SH-SY5Y (cell line): Measurements from ENCODE around the gene MACO1.

Experiments used
- GATA2 ChIP-seq: IDR thresholded peaks from 2 replicates; pipeline ENCODE4 v1.6.1; 2011; ENCODE audit warnings: mild to moderate bottlenecking, low read depth, low read length
- GATA3 ChIP-seq: IDR thresholded peaks from 2 replicates; pipeline ENCODE4 v1.6.1; 2011; ENCODE audit warnings: low read depth, mild to moderate bottlenecking, low read length, moderate library complexity

The MACO1 gene

DNA sequence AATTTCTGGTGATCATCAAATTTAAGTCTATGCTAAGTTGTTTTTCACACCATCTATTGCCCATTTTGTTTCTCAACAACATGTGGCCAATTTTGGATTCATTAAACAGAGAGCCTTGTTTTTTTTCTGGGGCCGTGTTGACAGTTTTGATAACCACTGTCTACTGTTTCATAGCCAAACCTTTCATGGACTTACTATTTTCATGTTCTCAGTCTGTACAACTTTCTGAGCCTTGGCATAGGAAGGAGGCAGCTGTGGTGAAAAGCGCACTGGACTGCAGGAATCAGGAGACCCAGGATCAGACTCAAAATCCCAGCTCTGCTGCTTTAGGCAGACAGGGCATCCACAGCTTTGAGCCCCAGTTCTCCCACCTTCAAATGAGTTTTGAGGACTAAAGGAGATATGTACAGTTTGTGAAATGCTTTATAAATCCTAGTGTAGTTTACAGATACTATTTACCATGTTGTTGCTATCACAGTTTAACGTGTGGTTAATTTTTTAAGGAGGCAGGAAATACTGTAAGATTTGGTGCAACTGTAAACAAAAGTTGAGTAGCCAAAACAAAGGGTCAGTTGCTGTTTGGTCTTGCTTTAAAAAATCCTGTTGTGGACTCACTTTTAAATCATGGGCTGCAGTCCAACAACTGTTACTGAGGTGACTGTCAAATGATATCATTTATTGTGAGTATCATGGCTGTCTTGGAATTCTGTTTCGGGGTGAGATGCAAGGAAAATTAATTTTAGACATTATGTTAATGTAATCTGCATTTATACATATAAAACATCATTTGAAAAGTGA is 2.9 kb downstream of the MACO1 start:
- TF ChIP-seq GATA2 (no peak), GATA3 (no peak)

DNA sequence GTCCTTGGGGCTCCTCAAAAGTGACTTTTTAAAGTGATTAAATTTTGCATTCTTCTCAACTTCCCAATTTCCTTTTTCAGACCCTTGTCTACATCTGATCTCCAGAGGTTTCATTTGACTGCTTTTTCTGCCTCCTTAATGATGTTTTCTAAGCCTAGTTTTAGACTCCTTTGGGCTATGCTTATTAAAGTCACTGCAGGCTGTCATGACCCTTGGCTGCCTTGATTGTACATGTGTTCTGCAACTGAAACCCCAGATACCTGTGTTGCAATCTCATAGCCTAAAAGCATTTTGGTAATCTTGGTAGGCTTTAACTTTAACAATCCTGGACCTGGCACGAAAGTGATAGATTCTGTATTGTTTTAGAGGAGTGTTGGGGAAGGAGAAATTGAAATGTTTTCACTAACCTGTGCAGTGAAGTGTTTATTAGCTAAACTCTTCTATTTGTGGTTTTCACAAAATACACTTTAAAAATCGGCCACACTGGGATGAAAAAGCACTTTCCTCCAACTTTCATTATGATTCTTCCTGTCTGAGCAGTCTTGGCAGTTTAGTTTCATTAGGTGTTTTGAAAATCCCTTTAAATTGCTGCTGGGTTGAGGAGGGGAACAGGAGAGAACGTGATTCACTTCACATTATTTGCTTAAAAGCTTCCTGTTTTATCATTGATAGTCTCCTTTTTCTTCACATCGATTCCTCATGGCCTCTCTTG is 4.9 kb downstream of the MACO1 start:
- TF ChIP-seq GATA3 = no peak
- TF ChIP-seq GATA2 = no peak

- TF ChIP-seq GATA3 = no peak
- no peak for TF ChIP-seq GATA2
Measured at GRCh38 chr1:25437672-25438071, 7.0 kb downstream of the MACO1 start.

- no peak for TF ChIP-seq GATA3
- TF ChIP-seq GATA2 = no peak
Measured at GRCh38 chr1:25439287-25439686, 8.6 kb downstream of the MACO1 start.

- no peak for TF ChIP-seq GATA3
- peak; percentile 44; the same call in 1 of the 2 replicates for TF ChIP-seq GATA2
Measured at GRCh38 chr1:25442178-25442577, 11.5 kb downstream of the MACO1 start.

GRCh38 chr1:25443030-25443699 is 12.5 kb downstream of the MACO1 start:
- TF ChIP-seq GATA3 (no peak), GATA2 (no peak)

- no peak for TF ChIP-seq GATA3
- TF ChIP-seq GATA2 = no peak
Measured at GRCh38 chr1:25445993-25446538, 15.4 kb downstream of the MACO1 start.

DNA sequence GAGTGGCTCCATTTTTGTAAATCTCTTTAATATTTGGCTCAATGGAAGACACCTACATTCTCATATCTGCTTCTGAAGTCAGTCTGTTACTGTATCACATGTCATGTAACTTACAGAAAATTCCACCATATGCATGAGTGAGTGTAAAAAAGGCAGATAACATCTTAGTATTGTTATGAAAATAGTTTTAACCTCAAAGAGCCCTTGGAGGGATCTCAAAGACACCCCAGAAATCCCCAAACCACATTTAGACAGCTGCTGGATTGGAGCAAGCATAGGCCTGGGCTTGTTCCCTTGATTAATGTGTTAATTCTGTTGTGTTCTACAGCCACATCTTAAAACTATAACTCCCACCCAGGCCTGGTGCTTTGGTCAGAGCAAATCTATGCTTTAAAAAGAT is 16.9 kb downstream of the MACO1 start:
- TF ChIP-seq GATA2 (no peak), GATA3 (no peak)

DNA sequence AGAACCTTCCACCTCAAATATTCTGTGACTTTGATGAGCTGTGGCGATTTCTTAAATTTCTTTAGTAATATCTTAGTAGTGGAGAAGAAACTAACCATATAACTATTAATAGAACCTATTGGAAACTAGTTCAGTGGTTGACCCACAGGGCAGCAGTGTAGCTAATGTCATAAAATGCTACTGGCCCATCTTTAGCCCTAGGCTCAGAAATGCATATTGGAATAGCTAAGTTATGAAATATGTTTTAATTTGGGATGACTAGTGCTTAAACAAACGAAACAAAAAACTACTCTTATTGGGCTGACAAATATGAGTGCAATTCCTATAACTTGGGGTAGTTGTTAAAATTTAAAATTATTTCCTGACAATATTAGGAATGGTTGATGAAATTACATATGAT is 20.2 kb downstream of the MACO1 start:
- TF ChIP-seq GATA2 (no peak), GATA3 (no peak)

DNA sequence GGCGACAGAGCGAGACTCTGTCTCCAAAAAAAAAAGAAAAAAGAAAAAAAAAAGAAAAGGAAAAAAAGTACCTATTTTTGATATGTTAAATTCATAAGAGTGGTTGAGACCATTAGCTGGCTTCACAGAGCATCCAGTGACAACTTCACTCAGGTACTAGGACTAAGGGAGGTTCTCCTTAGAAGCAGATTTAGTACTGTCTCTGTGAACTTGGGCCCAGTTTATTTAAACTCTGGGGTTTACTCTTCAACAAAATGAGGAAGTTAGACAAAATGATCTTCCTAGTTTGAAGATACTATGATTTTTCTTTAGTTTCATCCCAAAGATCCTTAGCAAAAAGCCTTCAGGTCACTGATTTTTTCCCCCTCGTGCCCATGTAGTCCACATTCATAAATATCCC is 21.2 kb downstream of the MACO1 start:
- TF ChIP-seq GATA3 (no peak), GATA2 (no peak)

- no peak for TF ChIP-seq GATA3
- TF ChIP-seq GATA2 = no peak
Measured at GRCh38 chr1:25456502-25456901, 25.8 kb downstream of the MACO1 start.

GRCh38 chr1:25458541-25459298 is 28.0 kb downstream of the MACO1 start:
- TF ChIP-seq GATA2 = no peak
- TF ChIP-seq GATA3 = no peak

DNA sequence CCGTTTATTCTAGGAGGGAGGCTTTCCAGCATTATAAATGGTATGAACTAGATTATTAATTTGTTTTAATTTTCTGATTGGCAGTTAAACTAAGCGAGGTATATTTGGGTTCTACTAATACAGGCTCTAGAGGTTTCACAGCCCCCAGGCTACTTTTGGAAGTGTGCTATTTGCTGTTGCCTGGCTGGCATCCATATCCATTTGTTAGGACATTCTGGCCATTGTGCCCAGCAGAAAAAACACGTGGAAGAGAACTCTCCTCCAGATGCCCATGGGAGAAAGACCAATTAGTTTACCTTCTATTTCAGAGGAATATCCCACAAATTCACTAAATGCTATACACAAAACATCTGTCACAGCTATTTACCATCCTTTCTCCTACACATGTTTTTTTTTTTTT is 29.3 kb downstream of the MACO1 start:
- TF ChIP-seq GATA3 = no peak
- no peak for TF ChIP-seq GATA2

DNA sequence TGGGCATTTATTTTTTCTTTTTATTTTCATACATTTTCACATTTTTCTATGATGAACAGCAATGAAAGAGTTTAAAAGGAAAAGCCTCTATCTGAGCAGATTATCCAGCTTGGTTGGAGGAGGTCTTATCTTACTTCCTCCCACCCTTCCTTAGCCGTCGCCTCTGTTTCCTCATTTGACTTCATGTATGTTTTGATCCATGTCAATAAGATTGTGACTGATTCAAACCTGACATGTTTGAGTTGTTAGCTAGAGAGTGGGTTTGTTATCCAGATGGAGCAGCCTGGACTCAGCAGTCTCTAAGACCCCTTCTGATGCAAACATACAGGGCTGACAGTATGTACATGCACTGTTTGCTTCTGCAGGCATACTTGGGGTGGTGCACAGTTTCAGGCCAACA is 31.2 kb downstream of the MACO1 start:
- TF ChIP-seq GATA2 = no peak
- TF ChIP-seq GATA3 = no peak

DNA sequence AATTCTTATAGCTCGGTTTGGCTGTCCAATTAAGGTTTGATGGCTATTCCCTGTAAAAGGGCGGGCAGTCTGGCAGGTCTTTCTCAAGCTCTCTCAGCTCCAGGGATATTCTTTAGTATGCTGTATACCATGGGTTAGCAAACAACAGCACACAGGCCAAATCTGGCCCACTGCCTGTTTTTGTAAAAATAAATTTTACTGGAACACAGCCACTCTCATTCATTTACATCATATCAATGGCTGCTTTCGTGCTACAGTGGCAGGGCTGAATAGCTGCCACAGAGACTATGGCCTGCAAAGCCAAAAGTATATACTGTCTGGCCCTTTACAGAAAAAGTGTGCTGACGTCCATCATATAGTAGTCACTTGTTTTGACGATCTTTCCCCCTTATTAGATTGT is 32.0 kb downstream of the MACO1 start:
- TF ChIP-seq GATA2 (no peak), GATA3 (no peak)
